HG03342 (cell line): ENCODE data around the gene HECW1.
"Not testable (repeated sequence)": the region's sequence is repeated elsewhere in the genome, so short reads cannot be mapped to it uniquely, and the experiment has no call there.

Experiments
- ATAC-seq: cut with Tn5 transposase; IDR thresholded peaks from one replicate; pipeline ENCODE4 v1.9.1; 2021; ENCODE audit warnings: mild to moderate bottlenecking, moderate library complexity; ENCODE audit not compliant: unreplicated experiment

HECW1 gene

DNA sequence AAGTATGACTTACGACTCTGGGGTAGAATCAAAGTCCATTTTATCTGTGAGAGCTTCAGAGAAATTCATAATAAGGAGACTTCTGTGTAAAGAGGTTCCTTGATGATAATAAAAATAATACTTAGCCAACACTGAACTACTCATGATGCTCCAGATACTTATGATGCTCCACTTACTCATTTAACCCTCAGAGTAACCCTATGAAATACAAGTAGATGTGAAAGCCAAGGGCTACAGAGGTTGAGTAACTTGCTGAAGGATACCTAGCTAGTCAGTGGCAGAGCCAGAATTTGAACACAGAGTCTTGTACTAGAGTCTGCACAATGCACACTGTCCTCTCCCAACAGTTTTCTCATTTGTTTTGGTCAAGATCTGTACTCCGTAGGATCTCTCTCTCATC, 89.5 kb downstream of the HECW1 start:
- no peak for ATAC-seq

DNA sequence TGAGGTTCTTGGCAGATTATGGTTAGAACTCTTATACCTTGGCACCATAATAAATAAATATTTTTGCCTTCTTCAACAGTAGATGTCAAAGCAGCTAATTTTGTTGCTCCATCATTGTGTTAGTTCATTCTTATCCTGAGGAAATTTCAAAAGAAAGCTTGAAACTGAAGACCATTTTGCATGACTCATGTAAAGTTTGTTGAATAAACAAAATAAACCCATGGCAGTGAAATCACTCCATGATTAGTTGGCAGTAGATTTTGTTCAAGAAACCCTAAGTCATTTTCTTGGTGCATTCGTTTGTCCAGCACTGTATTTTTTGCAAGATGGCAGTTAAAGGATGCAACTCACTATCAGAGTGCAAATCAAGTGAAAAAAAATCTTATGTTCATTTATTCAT, 91.6 kb downstream of the HECW1 start:
- ATAC-seq = no peak

- ATAC-seq = no peak
These were observed 92.8 kb downstream of the HECW1 start for GRCh38 chr7:43205171-43205795.

GRCh38 chr7:43208242-43208641, 95.8 kb downstream of the HECW1 start:
- no peak for ATAC-seq

DNA sequence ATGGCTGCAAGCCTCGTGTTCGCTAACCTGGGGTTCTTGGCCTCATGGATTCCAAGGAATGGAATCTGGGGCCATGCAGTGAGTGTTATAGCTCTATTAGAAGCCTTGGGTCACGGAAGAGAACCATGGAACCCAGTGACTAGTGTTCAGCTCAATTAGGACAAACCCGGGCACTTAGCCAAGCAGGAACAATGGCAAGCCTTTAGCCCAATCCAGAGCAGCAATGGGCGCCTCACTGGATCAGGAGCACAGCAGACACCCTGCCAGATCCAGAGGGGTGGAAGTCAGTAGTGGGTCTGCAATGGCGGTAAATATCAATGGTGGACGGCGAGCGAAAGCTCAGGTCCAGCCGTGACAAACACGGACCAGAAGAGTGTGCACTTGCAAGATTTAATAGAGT, 98.1 kb downstream of the HECW1 start:
- not testable (repeated sequence) for ATAC-seq

GRCh38 chr7:43211286-43211685, 98.8 kb downstream of the HECW1 start:
- ATAC-seq = no peak

- ATAC-seq = no peak
These were observed 99.2 kb downstream of the HECW1 start for GRCh38 chr7:43211693-43212092.

- no peak for ATAC-seq
These were observed 100.5 kb downstream of the HECW1 start for GRCh38 chr7:43212921-43213320.

DNA sequence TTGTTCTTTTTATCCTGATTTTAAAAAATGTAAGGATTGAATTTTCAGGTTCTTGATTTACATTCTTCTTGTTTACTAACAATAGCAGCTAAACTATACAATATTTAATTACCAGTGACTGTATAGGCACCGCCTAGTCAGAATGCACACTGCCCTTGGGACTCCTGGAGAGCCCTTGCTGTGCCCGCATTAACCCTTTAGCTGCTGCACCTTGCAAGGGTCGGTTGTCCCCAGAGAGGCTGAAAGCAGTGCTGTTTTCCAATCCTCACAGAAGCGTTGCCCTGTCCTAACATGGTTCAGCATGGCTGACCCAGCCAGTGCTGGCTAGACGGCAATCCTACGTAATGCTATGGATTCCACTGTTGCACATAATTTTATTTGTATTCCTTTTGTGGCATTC, 102.6 kb downstream of the HECW1 start:
- ATAC-seq = no peak

GRCh38 chr7:43217055-43217454, 104.6 kb downstream of the HECW1 start:
- no peak for ATAC-seq

- not testable (repeated sequence) for ATAC-seq
These were observed 106.5 kb downstream of the HECW1 start for GRCh38 chr7:43218901-43219300.

DNA sequence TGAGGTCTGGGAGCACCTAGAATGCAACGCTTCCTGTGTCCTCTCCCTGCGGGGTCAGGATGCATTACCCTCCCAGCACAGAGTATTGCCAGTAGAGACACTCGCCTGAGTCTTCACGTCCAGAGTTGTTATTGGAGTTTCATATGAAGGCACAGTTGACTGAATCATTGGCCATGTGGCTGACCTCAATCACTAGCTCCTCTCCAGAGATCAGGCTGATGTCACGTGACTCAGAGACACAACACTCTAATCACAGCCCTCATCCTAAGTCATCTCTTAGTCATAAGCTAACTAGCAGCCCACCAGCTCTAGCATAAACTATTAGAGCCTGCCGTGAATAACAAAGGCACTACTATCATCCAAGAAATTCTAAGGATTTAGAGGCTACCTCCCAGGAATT, 107.8 kb downstream of the HECW1 start:
- ATAC-seq = no peak

- ATAC-seq = no peak
These were observed 108.3 kb downstream of the HECW1 start for GRCh38 chr7:43220742-43221141.

GRCh38 chr7:43229801-43230200, 117.4 kb downstream of the HECW1 start:
- no peak for ATAC-seq

DNA sequence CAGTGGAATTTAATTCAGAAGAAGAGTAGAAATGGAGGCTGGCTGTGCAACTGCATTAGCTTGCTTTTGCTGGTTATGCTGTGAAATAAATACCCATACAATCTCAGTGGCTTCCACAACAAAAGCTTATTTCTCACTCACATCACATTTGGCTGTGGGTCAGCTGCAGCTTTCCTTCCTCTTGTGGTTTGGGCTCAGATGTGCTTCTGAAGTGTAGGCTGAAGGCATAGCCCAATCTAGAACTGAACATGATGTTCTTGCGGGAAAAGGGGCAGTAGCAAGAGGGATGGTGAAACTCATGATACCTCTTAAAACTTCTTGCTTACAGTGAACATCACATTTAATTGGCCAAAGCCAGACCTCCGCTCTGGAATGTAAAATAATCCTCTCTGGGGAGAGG, 119.9 kb downstream of the HECW1 start:
- no peak for ATAC-seq

GRCh38 chr7:43234073-43234472, 121.6 kb downstream of the HECW1 start:
- no peak for ATAC-seq

DNA sequence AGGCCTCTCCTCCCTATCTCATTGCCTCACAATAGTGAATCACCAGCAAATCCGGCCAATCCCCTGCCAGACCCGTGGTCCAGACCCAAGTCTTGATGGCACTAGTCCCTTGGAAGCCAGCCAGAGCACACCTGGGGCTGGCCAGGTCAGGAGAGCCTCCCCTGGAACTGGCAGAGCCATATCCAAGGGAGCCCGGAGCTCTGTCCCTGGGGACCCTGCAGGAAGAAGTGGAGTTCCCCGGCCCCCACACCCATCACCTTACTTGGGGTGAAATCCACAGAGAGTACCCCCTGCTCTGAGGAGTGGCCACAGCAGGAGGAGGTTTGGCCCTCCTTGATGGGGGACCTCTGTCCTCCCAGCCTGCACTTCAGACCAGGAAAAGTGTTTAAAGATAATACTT, 122.5 kb downstream of the HECW1 start:
- no peak for ATAC-seq

- no peak for ATAC-seq
These were observed 128.1 kb downstream of the HECW1 start for GRCh38 chr7:43240565-43240964.

GRCh38 chr7:43242628-43243255, 130.3 kb downstream of the HECW1 start:
- no peak for ATAC-seq

- ATAC-seq = no peak
These were observed 131.8 kb downstream of the HECW1 start for GRCh38 chr7:43244232-43244631.

GRCh38 chr7:43244784-43245183, 132.3 kb downstream of the HECW1 start:
- ATAC-seq = no peak

- ATAC-seq = no peak
These were observed 135.3 kb downstream of the HECW1 start for GRCh38 chr7:43247757-43248156.

- no peak for ATAC-seq
These were observed 136.1 kb downstream of the HECW1 start for GRCh38 chr7:43248553-43248952.
